Ureter (tissue), 1 donor: Measurements from ENCODE around the gene EHF. TPM values are rescaled to one million over a fixed set of nuclear protein-coding genes. Genes with fewer than 3 reads are reported as not detected.
"Not testable (repeated sequence)": the region's sequence is repeated elsewhere in the genome, so short reads cannot be mapped to it uniquely, and the experiment has no call there.

ENCODE experiments used
- DNase-seq: peaks from one replicate; pipeline ENCODE4 v3.0.0-alpha.2; 2020; ENCODE audit warnings: low spot score
- total RNA-seq: library from RNA; stranded (reverse); gene quantifications from one replicate; pipeline ENCODE4 v1.2.4, GENCODE V29; 2023
- donor health status: DM: yes; HTN: yes; CAD: no.

EHF gene
- total RNA-seq, 1 donor from 2014 or later, result 309 TPM

- no peak for DNase-seq
These were observed 47.1 kb downstream of the EHF start for GRCh38 chr11:34667810-34668582.

- no peak for DNase-seq
These were observed 47.7 kb downstream of the EHF start for GRCh38 chr11:34668583-34669053.

- DNase-seq, result no peak
These were observed 48.6 kb downstream of the EHF start for GRCh38 chr11:34669458-34669857.

- DNase-seq, result no peak
These were observed 50.2 kb downstream of the EHF start for GRCh38 chr11:34671117-34671516.

GRCh38 chr11:34671946-34672345 lies 51.1 kb downstream of the EHF start:
- DNase-seq, result no peak

GRCh38 chr11:34674038-34674437 lies 53.1 kb downstream of the EHF start:
- no peak for DNase-seq

- no peak for DNase-seq
These were observed 55.3 kb downstream of the EHF start for GRCh38 chr11:34676227-34676626.

- no peak for DNase-seq
These were observed 58.8 kb downstream of the EHF start for GRCh38 chr11:34679681-34680080.

- DNase-seq, result no peak
These were observed 59.3 kb downstream of the EHF start for GRCh38 chr11:34680206-34680605.

GRCh38 chr11:34680918-34681586 lies 60.2 kb downstream of the EHF start:
- DNase-seq, result no peak

- DNase-seq, result no peak
These were observed 61.9 kb downstream of the EHF start for GRCh38 chr11:34682825-34683224.

GRCh38 chr11:34683396-34683795 lies 62.5 kb downstream of the EHF start:
- DNase-seq, result no peak

GRCh38 chr11:34685864-34686263 lies 65.0 kb downstream of the EHF start:
- DNase-seq, result no peak

GRCh38 chr11:34692299-34692698 lies 71.4 kb downstream of the EHF start:
- not testable (repeated sequence) for DNase-seq

GRCh38 chr11:34696862-34697261 lies 76.0 kb downstream of the EHF start:
- no peak for DNase-seq

- no peak for DNase-seq
These were observed 86.0 kb downstream of the EHF start for GRCh38 chr11:34706709-34707461.

- DNase-seq, result no peak
These were observed 86.6 kb downstream of the EHF start for GRCh38 chr11:34707462-34707840.

Other genes starting within 250 kb of the EHF start
- 135 TPM for gene CAT, start 182.2 kb upstream of the EHF start, total RNA-seq
- 70.3 TPM for gene ELF5, start 107.3 kb upstream of the EHF start, total RNA-seq